WTC11 (cell line): Measurements from ENCODE around the gene TOM1. TPM values are rescaled to one million over a fixed set of nuclear protein-coding genes. Genes with fewer than 3 reads are reported as not detected.
A peak's percentile ranks its signal among the peaks of the same experiment; 100 is the strongest.

Source experiments
- ATAC-seq: fragments of 200-7000 bp; cut with Tn5 transposase; 2 replicates; pipeline ENCODE4 v1.10.0; 2021; ENCODE audit warnings: mild to moderate bottlenecking, moderate library complexity
- CTCF ChIA-PET: fragments of 300-600 bp; sonication (Branson Sonifier 250); formaldehyde crosslinking; loops from one replicate; lab custom pipeline; 2021; ENCODE audit warnings: antibody characterized with exemption; lab: Charles Lee
- POLR2A ChIA-PET: fragments of 350-600 bp; sonication (Branson Sonifier 250); formaldehyde crosslinking; loops from one replicate; lab custom pipeline; 2021; ENCODE audit warnings: antibody characterized with exemption; lab: Charles Lee
- DNase-seq: peaks from one replicate; pipeline ENCODE4 v3.0.0; 2021; ENCODE audit warnings: low spot score
- H3K27ac Mint-ChIP-seq: 2 replicates; pipeline ENCODE4 v1.8.0; 2021; ENCODE audit warnings: mixed read lengths
- H3K27me3 Mint-ChIP-seq: 2 replicates; pipeline ENCODE4 v1.8.0; 2021; ENCODE audit warnings: low read depth, mild to moderate bottlenecking, moderate library complexity, mixed read lengths
- H3K36me3 Mint-ChIP-seq: 2 replicates; pipeline ENCODE4 v1.8.0; 2021; ENCODE audit warnings: mixed read lengths
- H3K4me1 Mint-ChIP-seq: 2 replicates; pipeline ENCODE4 v1.8.0; 2022; ENCODE audit warnings: mixed read lengths
- H3K4me3 Mint-ChIP-seq: 2 replicates; pipeline ENCODE4 v1.8.0; 2021; ENCODE audit warnings: mild to moderate bottlenecking, moderate library complexity, mixed read lengths
- H3K9me3 Mint-ChIP-seq: 2 replicates; pipeline ENCODE4 v1.8.0; 2021; ENCODE audit warnings: mixed read lengths
- E2F1 ChIP-seq: sonication (generic); formaldehyde crosslinking; IDR thresholded peaks from 2 replicates; pipeline ENCODE4 v1.8.0; 2022; ENCODE audit warnings: mild to moderate bottlenecking, missing genetic modification reagents
- ELF4 ChIP-seq: sonication (generic); formaldehyde crosslinking; IDR thresholded peaks from 2 replicates; pipeline ENCODE4 v1.8.1; 2022; ENCODE audit warnings: low read depth, mild to moderate bottlenecking, moderate library complexity, missing genetic modification reagents
- ETV6 ChIP-seq: sonication (generic); formaldehyde crosslinking; IDR thresholded peaks from 2 replicates; pipeline ENCODE4 v1.8.1; 2022; ENCODE audit warnings: mild to moderate bottlenecking, missing genetic modification reagents
- FOXJ3 ChIP-seq: sonication (generic); formaldehyde crosslinking; IDR thresholded peaks from 2 replicates; pipeline ENCODE4 v1.9.0; 2021; ENCODE audit warnings: missing genetic modification reagents, mild to moderate bottlenecking, borderline replicate concordance
- GTF2I ChIP-seq: fragments of 250-450 bp; sonication (Bioruptor Pico); conservative IDR thresholded peaks from 2 replicates; pipeline ENCODE4 v1.4.0; 2021; ENCODE audit warnings: mild to moderate bottlenecking
- JUN ChIP-seq: sonication (generic); formaldehyde crosslinking; IDR thresholded peaks from 2 replicates; pipeline ENCODE4 v1.8.0; 2023; ENCODE audit warnings: mild to moderate bottlenecking, missing genetic modification reagents
- OVOL2 ChIP-seq: fragments of 250-450 bp; sonication (Bioruptor Pico); IDR thresholded peaks from 2 replicates; pipeline ENCODE4 v1.9.0; 2021; ENCODE audit warnings: mild to moderate bottlenecking, borderline replicate concordance
- PREB ChIP-seq: sonication (generic); formaldehyde crosslinking; IDR thresholded peaks from 2 replicates; pipeline ENCODE4 v1.8.1; 2022; ENCODE audit warnings: mild to moderate bottlenecking, missing genetic modification reagents, moderate library complexity, borderline replicate concordance
- TP53 ChIP-seq: sonication (generic); formaldehyde crosslinking; IDR thresholded peaks from 2 replicates; pipeline ENCODE4 v1.8.1; 2023; ENCODE audit warnings: mild to moderate bottlenecking, missing genetic modification reagents
- ZMAT4 ChIP-seq: fragments of 250-450 bp; sonication (Bioruptor Pico); IDR thresholded peaks from 2 replicates; pipeline ENCODE4 v1.9.0; 2021; ENCODE audit warnings: mild to moderate bottlenecking
- ZNF263 ChIP-seq: sonication (generic); formaldehyde crosslinking; IDR thresholded peaks from 2 replicates; pipeline ENCODE4 v1.8.1; 2022; ENCODE audit warnings: low read depth, mild to moderate bottlenecking, moderate library complexity, missing genetic modification reagents
- ZNF317 ChIP-seq: sonication (generic); formaldehyde crosslinking; IDR thresholded peaks from 2 replicates; pipeline ENCODE4 v1.8.1; 2023; ENCODE audit warnings: low read depth, mild to moderate bottlenecking, moderate library complexity, missing genetic modification reagents, borderline replicate concordance
- ZNF671 ChIP-seq: fragments of 250-450 bp; sonication (Bioruptor Pico); IDR thresholded peaks from 2 replicates; pipeline ENCODE4 v1.8.0; 2021; ENCODE audit warnings: mild to moderate bottlenecking
- ZSCAN18 ChIP-seq: fragments of 250-450 bp; sonication (Bioruptor Pico); IDR thresholded peaks from 2 replicates; pipeline ENCODE4 v2.1.2; 2022; ENCODE audit warnings: mild to moderate bottlenecking, moderate library complexity
- total RNA-seq: library from RNA; stranded (reverse); gene quantifications from 3 replicates; pipeline ENCODE4 v1.2.3, GENCODE V29; 2021
- TF ChIP-seq, protein P1 (sequence below): sonication (generic); formaldehyde crosslinking; IDR thresholded peaks from 2 replicates; pipeline ENCODE4 v1.8.0; 2022; ENCODE audit warnings: mild to moderate bottlenecking, missing genetic modification reagents
- TF ChIP-seq, protein P2 (sequence below): sonication (generic); formaldehyde crosslinking; IDR thresholded peaks from 2 replicates; pipeline ENCODE4 v1.8.0; 2023; ENCODE audit warnings: mild to moderate bottlenecking, missing genetic modification reagents
- TF ChIP-seq, protein P3 (sequence below): sonication (generic); formaldehyde crosslinking; conservative IDR thresholded peaks from 2 replicates; pipeline ENCODE4 v1.8.1; 2023; ENCODE audit warnings: mild to moderate bottlenecking, low read depth, missing genetic modification reagents, moderate library complexity
- TF ChIP-seq, protein P4 (sequence below): sonication (generic); formaldehyde crosslinking; IDR thresholded peaks from 2 replicates; pipeline ENCODE4 v1.8.1; 2023; ENCODE audit warnings: mild to moderate bottlenecking, missing genetic modification reagents, borderline replicate concordance

TOM1 gene
- total RNA-seq, 1 experiment from 2014 or later, result 23.5 TPM

GRCh38 chr22:35258191-35258988 is 41.3 kb upstream of the TOM1 start:
- ChIA-PET CTCF (interaction anchor here (0.6 to 2.9 kb wide), 4 partner anchors 27 to 173 kb away, joined by 3 to 18 read pairs (median 4); partner anchors contain the start of gene TOM1), POLR2A (no interaction called here)
- Mint-ChIP-seq H3K27ac (peak overlapping the region; percentile 96), H3K4me3 (peak overlapping the region; percentile 90), H3K27me3 (0 out of 2 replicates have a peak, but pooled peaks cover 2% of the 10 kb centered on the region), H3K9me3 (no peaks in the 10 kb centered on the region), H3K36me3 (peaks cover 15% of the 10 kb centered on the region), H3K4me1 (peaks cover 26% of the 10 kb centered on the region)
- DNase-seq (peak; percentile 34), ATAC-seq (peak; percentile 70)
- TF ChIP-seq ZMAT4 (CRISPR knock-in tag) (no peak), ZNF671 (CRISPR knock-in tag) (no peak), ZNF263 (CRISPR knock-in tag) (no peak), ZSCAN18 (CRISPR knock-in tag) (no peak), ZNF317 (CRISPR knock-in tag) (no peak), FOXJ3 (no peak), E2F1 (CRISPR knock-in tag) (no peak), GTF2I (CRISPR knock-in tag) (no peak), ETV6 (CRISPR knock-in tag) (no peak)
- TF ChIP-seq, protein P1, sequence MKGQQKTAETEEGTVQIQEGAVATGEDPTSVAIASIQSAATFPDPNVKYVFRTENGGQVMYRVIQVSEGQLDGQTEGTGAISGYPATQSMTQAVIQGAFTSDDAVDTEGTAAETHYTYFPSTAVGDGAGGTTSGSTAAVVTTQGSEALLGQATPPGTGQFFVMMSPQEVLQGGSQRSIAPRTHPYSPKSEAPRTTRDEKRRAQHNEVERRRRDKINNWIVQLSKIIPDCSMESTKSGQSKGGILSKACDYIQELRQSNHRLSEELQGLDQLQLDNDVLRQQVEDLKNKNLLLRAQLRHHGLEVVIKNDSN (CRISPR knock-in tag), result no peak
- TF ChIP-seq, protein P2, sequence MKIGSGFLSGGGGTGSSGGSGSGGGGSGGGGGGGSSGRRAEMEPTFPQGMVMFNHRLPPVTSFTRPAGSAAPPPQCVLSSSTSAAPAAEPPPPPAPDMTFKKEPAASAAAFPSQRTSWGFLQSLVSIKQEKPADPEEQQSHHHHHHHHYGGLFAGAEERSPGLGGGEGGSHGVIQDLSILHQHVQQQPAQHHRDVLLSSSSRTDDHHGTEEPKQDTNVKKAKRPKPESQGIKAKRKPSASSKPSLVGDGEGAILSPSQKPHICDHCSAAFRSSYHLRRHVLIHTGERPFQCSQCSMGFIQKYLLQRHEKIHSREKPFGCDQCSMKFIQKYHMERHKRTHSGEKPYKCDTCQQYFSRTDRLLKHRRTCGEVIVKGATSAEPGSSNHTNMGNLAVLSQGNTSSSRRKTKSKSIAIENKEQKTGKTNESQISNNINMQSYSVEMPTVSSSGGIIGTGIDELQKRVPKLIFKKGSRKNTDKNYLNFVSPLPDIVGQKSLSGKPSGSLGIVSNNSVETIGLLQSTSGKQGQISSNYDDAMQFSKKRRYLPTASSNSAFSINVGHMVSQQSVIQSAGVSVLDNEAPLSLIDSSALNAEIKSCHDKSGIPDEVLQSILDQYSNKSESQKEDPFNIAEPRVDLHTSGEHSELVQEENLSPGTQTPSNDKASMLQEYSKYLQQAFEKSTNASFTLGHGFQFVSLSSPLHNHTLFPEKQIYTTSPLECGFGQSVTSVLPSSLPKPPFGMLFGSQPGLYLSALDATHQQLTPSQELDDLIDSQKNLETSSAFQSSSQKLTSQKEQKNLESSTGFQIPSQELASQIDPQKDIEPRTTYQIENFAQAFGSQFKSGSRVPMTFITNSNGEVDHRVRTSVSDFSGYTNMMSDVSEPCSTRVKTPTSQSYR, result no peak

DNA sequence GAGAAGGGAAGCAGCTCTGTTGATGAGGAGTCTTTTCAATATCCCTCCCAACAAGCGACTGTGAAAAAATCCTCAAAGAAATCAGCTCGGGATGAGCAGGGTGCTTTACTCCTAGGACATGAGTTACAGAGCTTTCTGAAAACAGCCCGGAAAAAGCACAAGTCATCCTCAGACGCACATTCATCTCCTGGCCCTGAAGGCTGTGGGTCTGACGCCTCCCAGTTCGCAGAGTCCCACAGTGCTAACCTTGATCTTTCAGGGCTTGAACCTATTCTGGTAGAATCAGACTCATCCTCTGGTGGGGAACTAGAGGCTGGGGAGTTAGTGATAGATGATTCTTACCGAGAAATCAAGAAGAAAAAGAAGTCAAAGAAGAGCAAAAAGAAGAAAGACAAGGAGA is 34.7 kb upstream of the TOM1 start:
- ATAC-seq, result no peak
- Mint-ChIP-seq H3K4me3 (no peak overlapping the region), H3K9me3 (peaks cover 7% of the 10 kb centered on the region), H3K27me3 (no peaks in the 10 kb centered on the region), H3K27ac (no peak overlapping the region; the same call in 1 of the 2 replicates), H3K4me1 (no peaks in the 10 kb centered on the region), H3K36me3 (peaks cover 73% of the 10 kb centered on the region)
- ChIA-PET POLR2A (no interaction called here), CTCF (no interaction called here)
- DNase-seq, result no peak
- TF ChIP-seq OVOL2 (CRISPR knock-in tag) (no peak), ELF4 (CRISPR knock-in tag) (no peak), ETV6 (CRISPR knock-in tag) (no peak), PREB (CRISPR knock-in tag) (no peak), TP53 (CRISPR knock-in tag) (no peak), JUN (CRISPR knock-in tag) (no peak)
- TF ChIP-seq, protein P3, sequence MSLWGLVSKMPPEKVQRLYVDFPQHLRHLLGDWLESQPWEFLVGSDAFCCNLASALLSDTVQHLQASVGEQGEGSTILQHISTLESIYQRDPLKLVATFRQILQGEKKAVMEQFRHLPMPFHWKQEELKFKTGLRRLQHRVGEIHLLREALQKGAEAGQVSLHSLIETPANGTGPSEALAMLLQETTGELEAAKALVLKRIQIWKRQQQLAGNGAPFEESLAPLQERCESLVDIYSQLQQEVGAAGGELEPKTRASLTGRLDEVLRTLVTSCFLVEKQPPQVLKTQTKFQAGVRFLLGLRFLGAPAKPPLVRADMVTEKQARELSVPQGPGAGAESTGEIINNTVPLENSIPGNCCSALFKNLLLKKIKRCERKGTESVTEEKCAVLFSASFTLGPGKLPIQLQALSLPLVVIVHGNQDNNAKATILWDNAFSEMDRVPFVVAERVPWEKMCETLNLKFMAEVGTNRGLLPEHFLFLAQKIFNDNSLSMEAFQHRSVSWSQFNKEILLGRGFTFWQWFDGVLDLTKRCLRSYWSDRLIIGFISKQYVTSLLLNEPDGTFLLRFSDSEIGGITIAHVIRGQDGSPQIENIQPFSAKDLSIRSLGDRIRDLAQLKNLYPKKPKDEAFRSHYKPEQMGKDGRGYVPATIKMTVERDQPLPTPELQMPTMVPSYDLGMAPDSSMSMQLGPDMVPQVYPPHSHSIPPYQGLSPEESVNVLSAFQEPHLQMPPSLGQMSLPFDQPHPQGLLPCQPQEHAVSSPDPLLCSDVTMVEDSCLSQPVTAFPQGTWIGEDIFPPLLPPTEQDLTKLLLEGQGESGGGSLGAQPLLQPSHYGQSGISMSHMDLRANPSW (CRISPR knock-in tag), result no peak
- TF ChIP-seq, protein P4, sequence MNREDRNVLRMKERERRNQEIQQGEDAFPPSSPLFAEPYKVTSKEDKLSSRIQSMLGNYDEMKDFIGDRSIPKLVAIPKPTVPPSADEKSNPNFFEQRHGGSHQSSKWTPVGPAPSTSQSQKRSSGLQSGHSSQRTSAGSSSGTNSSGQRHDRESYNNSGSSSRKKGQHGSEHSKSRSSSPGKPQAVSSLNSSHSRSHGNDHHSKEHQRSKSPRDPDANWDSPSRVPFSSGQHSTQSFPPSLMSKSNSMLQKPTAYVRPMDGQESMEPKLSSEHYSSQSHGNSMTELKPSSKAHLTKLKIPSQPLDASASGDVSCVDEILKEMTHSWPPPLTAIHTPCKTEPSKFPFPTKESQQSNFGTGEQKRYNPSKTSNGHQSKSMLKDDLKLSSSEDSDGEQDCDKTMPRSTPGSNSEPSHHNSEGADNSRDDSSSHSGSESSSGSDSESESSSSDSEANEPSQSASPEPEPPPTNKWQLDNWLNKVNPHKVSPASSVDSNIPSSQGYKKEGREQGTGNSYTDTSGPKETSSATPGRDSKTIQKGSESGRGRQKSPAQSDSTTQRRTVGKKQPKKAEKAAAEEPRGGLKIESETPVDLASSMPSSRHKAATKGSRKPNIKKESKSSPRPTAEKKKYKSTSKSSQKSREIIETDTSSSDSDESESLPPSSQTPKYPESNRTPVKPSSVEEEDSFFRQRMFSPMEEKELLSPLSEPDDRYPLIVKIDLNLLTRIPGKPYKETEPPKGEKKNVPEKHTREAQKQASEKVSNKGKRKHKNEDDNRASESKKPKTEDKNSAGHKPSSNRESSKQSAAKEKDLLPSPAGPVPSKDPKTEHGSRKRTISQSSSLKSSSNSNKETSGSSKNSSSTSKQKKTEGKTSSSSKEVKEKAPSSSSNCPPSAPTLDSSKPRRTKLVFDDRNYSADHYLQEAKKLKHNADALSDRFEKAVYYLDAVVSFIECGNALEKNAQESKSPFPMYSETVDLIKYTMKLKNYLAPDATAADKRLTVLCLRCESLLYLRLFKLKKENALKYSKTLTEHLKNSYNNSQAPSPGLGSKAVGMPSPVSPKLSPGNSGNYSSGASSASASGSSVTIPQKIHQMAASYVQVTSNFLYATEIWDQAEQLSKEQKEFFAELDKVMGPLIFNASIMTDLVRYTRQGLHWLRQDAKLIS (CRISPR knock-in tag), result no peak
